Kasumi-1 (cell line): ENCODE data around the gene STRN.
"Not testable (repeated sequence)": the region's sequence is repeated elsewhere in the genome, so short reads cannot be mapped to it uniquely, and the experiment has no call there.

Source experiments
- DNase-seq, 2 experiments: peaks; one replicate each; lab custom pipeline; 2025; lab: John Stamatoyannopoulos, UW

The STRN gene

DNA sequence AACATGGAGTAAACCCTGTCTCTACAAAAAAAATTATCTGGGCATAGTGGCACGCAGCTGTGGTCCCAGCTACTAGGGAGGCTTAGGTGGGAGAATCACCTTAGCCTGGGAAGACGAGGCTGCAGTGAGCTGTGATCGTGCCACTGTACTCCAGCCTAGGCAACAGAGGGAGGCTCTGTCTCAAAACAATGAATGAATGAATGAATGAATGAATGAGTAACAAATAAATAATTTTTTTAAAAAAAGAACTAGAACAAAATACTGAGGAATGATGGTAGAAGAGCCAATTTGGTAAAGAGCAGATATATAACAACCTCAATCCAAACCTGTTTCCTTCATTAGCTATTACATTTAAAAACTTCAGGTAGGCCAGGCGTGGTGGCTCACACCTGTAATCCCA is 60.1 kb downstream of the STRN start:
- DNase-seq: no peak

GRCh38 chr2:36904636-36905035 is 61.7 kb downstream of the STRN start:
- DNase-seq: no peak

- DNase-seq: no peak
Observed at GRCh38 chr2:36902385-36903120, 63.8 kb downstream of the STRN start.

- DNase-seq: no peak
Observed at GRCh38 chr2:36892805-36893204, 73.5 kb downstream of the STRN start.

- DNase-seq: peak; percentile 80 to 85
Observed at GRCh38 chr2:36889795-36890194, 76.5 kb downstream of the STRN start.

- DNase-seq: not testable (repeated sequence)
Observed at GRCh38 chr2:36887095-36887494, 79.2 kb downstream of the STRN start.

- DNase-seq: no peak
Observed at GRCh38 chr2:36886664-36887063, 79.7 kb downstream of the STRN start.

GRCh38 chr2:36885605-36886004 is 80.7 kb downstream of the STRN start:
- DNase-seq: no peak

DNA sequence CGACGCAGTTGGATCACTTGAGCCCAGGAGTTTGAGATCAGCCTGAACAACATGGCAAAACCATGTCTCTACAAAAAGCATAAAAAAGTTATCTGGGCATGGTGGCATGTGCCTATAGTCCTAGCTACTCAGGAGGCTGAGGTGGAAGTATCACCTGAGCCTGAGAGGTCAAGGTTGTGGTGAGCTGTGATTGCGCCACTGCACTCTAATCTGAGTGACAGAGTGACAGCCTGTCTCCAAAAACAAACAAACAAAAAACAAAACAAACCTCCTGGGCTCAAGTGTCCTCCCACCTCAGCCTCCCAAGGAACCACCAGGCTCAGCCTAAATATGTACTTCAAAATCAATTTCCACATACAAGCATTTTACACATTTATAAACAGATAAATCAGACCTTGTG is 83.8 kb downstream of the STRN start:
- DNase-seq: no peak

DNA sequence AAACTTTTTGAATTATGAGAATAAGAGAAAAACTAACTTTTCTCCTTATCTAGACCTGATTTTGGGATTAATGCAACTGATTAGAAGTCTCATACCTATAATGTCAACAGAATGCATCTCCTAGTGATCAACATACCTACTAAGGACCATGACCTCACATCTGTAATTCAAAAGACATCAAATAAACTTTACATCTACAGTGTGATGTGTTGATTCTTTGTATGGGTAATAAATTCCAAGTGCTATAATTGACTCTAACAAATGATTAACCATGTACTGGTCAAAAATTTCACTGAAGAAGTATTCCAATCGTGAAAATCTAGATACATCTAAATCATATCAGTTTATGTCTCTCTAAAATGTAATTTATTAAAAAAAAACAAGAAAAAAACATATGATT is 84.5 kb downstream of the STRN start:
- no peak for DNase-seq

DNA sequence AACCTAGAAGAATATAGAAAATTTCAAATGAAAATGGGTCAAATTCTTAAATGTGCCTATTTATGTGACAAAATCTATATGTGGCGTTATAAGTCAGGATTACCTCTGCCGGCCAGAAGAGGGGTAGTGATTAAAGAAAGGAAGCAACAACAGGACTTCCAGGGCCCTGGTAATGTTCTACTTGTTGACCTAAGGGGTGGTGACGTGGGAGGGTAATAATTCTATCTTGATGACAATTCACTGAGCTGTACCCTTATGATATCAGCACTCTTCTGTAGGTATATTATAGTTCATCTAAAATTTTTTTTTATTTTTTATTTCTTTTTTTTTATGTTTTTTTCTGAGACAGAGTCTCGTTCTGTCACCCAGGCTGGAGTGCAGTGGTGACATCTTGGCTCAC is 87.9 kb downstream of the STRN start:
- no peak for DNase-seq

DNA sequence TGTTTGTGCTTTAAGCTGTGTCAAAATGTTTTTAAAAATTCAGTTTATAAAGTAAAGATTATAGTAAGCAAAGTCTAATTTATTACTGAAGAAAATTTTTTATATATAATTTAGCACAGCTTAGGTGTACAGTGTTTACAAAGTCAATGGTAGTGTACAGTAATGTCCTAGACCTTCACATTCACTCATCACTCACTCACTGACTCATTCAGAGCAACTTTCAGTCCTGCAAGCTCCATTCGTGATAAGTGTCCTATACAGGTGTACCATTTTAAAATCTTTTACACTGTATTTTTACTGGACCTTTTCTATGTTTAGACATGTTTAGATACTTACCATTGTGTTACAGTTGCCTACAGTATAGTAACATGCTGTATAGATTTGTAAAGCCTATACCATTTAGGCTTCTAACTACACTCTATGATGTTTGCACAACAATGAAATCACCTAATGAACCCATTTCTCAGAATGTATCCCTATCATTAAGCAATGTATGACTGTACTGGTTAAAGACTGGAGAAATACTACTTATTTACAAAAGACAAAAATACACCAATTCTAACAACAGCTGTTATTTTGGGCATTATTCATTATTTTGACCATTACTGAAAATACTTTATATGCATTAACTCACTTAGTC is 95.1 kb downstream of the STRN start:
- DNase-seq: no peak

GRCh38 chr2:36869606-36870005 is 96.7 kb downstream of the STRN start:
- no peak for DNase-seq

- no peak for DNase-seq
Observed at GRCh38 chr2:36861896-36862295, 104.4 kb downstream of the STRN start.

DNA sequence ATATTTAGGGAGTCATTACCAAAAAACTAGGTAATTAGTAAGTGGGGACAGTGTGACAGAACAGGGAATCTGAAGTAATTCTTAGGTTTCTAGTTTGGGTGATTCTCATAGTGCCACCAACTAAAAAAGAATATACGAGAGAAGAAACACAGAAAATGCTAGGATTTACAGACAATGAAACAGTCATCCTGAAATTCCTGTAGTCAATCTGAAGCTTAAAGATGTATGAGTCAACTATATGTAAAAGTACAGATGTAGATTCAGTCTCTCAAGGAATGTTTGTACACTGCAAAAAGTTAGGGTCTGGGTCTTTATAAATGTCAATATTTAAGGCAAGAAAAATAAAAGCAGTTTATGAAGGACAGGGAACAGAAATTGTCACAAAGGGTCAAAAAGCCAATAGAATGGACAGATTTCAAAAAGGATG is 107.0 kb downstream of the STRN start:
- no peak for DNase-seq

- no peak for DNase-seq
Observed at GRCh38 chr2:36858551-36859365, 107.6 kb downstream of the STRN start.

DNA sequence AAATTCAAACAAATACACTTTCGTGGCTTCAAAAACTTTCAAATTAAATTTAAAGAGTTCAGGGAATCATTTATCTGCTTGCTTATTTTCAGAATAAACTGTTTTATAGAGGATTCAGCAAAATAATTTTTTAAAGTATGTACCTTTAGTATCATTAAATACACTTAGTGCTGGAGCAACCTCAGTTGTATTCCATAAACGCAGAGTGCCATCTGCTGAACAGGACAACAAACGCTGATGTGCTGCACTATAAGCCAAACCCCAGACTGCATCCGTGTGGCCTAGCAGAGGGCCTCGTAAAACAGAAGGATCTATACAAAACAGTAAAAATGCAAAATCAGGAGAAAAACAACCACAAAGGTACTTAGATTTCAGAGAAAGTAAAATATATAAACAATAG is 108.6 kb downstream of the STRN start:
- DNase-seq: no peak

DNA sequence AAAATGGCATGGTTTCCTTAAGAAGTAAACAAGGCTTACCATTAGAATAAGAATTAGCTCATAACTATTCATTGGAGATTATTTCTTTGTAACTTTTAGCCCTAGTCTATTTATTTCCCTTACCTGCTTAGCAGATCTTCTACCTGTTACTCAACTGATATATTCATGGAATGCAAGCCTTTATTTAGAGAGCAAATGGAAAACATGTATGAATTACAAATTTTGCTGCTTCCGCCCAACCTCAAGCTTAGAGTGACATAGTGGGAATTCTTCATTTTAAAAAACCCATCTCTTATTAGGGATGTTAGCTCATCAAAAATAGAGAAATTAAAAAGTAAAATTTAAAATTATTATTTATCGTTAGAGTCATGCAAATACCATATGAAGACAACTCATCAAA is 110.9 kb downstream of the STRN start:
- no peak for DNase-seq

GRCh38 chr2:36854241-36854640 is 112.1 kb downstream of the STRN start:
- no peak for DNase-seq

GRCh38 chr2:36849265-36849664 is 117.1 kb downstream of the STRN start:
- DNase-seq: no peak

GRCh38 chr2:36843838-36844237 is 122.5 kb downstream of the STRN start:
- no peak for DNase-seq

GRCh38 chr2:36839976-36840617 is 126.2 kb downstream of the STRN start:
- no peak for DNase-seq
